ENCODE results near the gene PCP4.
"Not testable (repeated sequence)": the region's sequence is repeated elsewhere in the genome, so short reads cannot be mapped to it uniquely, and the experiment has no call there.

The PCP4 gene

DNA sequence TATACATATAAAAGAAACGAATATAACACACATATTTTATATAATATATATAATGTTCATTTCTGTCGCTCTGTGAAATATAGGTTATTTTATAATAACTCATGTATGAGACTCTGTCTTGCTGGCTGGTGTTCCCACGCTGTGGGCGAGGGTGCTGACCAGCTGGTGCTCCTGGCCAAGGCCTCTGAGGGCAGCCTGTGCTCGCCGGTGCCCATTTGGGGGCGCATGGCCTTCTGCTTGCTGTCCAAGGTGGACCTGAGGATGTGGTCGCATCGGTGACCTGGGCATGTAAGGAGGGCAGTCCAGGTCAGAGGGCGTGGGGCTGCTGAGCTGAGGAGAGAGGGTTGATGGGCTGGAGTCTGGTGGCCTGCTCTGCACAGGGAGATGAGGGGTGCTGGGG lies 1.1 kb upstream of the PCP4 start:
- DNase-seq, result no peak

DNA sequence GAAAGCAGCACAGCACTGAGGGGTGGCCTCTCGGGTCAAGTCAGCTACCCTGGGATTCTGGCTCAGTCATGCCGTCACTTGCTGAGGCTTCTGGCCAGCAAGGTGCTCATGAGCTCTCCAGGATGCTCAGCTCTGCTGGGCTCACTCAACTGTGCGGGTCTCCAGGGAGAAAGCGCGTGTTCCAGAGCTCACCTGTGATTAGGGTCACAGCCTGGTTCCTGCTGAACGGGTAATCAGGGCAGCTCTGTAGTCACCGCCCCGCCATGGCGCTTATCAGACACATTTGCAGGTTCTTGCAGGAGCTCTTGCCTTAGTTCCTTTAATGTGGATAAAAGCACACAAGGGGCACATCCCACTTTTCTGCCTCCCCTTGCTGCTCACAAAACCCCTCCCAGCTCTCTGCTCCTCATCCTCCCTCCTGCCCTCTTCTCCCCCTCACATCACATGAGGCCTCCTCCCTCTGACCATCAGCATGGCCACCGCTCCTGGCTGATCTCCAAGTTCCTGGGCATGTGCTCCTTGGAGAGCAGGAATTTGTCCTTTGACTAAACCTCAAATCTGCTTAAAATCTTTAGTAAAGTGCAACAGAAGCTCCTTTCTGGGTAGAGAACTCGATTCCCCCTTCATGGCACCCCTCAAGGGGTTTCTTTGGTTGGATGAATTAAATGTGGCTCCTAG lies 2.0 kb downstream of the PCP4 start:
- DNase-seq, result peak in 1 of 2 experiments; percentile 60

DNA sequence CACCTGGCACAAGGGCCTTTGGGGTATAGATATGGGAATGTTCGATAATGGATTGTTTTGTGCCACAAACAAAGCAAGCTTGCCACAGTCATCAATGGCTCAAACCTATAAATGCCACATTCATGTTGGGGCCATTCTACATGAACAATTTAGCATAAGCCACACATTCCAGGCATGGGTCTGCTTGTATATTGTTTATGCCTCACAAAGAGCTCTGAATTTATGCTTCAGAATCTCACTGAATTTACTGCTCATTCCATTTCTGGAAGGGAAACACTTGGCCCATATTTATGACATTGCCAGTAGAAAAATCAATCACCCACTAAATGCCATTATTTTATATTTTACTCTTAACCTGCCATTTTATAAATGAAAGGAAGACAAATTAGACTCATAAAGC lies 6.4 kb downstream of the PCP4 start:
- DNase-seq, result peak in 1 of 2 experiments; percentile 40

DNA sequence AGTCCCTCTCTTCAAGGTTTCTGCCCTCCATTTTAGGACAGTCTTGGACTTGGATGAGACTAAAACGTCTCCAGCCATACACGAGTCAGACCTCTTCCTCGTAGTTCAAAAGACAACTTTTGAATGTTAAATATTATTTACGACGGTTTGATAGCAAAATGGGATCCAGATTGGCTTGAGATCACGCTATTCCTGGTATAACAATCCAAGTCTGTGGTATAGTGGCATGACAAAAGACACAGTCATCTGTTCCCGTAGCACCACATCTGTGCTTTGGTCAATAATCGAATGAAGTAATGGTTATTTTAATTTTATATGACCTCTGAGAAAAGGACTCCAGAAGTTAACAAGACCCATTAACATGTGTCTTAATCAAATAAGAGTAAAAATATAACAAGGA lies 7.0 kb downstream of the PCP4 start:
- DNase-seq, result no peak

- peak in 1 of 2 experiments; percentile 19 for DNase-seq
Observed at GRCh38 chr21:39874759-39875158, 7.5 kb downstream of the PCP4 start.

- no peak for DNase-seq
Observed at GRCh38 chr21:39881661-39882060, 14.4 kb downstream of the PCP4 start.

DNA sequence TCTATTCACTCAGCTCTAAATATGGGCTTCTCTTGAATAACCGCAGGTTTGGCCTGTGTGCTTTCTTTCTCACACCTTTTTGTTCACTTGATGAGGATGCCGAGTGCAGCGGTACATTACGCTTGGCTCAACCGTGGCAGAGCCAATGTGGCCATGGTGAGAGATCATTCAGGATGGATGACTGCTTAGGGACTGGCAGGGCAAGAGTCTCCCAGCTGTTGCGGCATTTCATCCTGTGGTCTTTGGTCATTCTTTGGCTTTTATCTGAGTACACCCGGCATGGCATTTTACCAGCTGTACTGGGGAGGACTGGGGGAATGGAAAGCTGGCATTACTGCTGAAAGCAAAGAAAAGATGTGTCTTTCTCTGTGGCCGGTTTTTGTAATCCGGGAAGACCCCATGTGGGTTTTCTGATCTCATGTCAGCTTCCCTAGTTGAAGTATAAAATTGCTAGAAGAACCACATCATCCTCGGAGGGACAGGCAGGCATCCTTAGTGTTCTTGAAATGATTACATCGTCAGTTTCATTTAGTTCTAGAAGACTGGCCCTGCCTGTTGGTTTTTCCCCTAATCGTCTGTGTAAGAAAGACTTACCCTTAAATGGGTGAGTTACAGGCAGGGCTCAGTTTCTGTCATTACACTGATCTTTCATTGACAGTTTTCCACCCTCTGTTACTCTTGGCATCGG lies 15.1 kb downstream of the PCP4 start:
- DNase-seq, result no peak

- no peak for DNase-seq
Observed at GRCh38 chr21:39882839-39883195, 15.6 kb downstream of the PCP4 start.

DNA sequence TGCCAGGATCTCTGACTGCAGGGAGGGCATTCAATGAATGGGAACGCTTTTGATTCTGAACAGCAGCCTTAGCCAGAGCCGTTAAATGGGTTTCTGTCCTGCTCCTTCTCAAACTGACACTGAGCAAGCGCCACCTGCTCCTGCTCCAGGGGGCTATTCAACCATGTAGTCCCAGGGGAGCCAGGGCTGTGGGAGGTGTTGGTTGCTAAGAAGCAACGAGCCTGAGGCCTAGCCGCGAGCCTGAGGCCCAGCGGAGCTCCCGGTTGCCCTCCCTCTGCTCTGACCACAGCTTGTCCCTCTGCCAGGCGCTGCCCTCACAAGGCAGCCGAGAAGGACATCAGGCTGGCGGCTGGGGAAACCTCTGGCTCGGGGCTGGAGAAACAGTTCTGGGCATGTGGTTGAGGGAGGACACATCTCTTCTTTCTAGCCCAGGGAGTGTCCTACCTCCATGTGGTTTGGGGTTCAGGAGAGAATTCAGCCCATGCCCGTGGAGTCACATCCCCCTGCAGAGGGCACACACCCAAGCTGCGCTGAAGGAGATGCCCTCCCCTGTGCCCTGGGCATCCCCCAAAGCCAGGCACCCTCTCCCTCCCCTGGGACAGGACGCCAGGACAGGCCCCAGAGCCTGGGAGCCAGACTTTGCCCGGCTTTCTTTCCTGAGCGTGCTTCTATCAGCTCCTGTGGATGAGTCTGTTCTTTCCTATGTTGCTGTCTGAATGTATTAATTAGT lies 18.0 kb downstream of the PCP4 start:
- peak; percentile 97 to 99 for DNase-seq

DNA sequence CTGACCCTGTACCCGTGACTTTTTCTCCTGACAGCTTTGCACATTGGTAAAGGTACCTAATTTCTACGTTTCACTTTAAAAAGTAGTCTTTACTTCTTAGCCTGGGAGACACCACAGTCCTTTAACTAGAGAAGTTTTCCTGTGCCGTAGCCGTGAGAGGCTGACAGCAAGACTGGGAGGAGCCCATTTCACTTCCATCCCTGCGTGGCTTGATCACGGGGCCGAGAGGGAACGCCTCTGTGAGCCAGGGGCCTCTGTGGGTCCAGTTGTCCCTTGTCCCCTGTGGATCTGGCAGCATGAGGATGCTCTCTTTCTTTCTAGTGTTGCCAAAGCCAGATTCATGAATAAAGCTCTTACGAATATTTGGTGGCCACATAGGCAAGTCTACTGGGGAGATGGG lies 21.6 kb downstream of the PCP4 start:
- DNase-seq, result no peak

DNA sequence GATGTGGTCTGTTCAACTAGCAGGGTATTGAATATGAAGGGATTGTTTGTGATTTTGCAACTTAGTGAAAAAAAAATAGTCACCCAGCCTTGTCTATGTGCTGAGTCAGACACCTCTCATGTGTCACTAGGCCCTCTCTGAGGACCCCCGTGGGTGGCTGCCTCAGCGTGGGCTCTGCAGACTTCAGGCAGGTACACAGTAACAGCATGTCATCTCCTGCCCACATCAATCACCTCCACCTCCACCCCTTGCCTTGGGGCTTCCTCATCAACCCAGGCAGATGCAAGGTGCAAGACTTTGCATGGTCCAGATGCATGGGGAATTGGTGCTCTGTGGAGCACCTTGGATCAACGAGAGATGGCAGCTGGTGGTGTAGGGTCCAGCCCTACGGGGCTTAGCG lies 23.9 kb downstream of the PCP4 start:
- no peak for DNase-seq

DNA sequence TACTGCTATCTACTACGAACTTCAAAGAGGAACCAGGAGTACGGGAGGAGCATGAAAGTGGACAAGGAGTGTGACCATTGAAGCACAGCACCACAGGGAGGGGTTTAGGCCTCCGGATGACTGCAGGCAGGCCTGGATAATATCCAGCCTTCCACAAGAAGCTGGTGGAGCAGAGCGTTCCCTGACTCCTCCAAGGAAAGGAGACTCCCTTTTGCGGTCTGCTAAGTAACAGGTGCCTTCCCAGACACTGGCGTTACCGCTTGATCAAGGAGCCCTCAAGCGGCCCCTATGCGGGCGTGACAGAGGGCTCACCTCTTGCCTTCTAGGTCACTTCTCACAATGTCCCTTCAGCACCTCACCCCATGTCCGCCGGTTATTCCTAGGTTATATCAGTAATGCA lies 24.6 kb downstream of the PCP4 start:
- DNase-seq, result not testable (repeated sequence)

- no peak for DNase-seq
Observed at GRCh38 chr21:39900491-39900890, 33.3 kb downstream of the PCP4 start.

DNA sequence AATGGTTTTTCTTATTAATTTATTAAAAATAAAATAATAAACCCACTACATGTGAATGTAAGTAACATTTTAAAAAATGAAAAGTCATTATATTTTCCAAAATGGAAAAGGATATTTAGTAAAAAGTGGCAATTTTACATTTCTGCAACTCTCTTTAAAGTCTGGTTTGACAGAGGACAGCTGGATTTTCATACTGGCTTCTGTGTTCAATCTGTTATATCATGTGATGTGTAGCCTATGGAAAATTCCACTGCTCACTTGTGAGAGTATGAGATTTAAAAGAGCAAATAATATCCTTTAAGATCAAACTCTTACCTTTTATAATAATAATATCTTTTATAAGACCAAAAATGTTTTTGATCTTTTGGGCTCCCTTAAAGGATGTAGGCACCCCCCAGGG lies 33.7 kb downstream of the PCP4 start:
- DNase-seq, result no peak

DNA sequence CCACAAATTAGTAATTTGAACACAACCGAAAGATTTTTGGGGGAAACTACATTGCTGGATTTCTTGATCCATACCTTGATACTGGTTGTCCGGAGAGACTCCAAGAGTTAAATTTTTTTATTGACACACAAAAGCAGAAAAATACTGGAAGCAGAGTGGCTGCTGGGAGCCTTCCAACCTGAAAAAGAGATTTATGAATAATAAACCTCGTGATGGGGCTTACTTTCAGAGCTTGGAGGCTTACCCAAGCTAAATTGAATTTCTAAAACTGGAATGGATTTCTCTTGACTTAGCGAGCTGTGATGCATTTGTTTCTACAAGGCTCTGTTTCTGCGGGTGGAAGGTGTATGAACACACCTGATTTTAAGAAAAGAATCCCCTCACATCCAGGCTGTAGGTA lies 35.7 kb downstream of the PCP4 start:
- no peak for DNase-seq

DNA sequence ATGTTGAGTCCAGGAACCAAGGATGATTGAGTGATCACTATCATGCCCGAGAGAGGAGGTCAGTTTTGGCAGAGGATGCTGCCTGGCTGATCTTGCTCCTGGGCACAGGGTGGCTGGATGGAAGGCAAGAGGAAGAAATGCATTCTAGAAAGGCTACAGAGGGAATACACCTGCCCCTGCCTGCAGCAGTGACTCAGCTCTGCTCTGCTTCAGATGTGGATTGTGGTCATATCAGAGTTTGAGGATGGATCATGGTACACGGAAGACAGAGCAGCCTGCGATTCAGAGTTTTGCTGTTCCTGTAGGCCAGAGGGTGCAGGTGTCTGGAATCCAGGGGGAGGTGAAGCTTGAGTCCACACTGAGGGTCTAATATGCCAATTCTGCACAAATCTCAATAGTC lies 37.2 kb downstream of the PCP4 start:
- no peak for DNase-seq

GRCh38 chr21:39908265-39908923 lies 41.2 kb downstream of the PCP4 start:
- peak in 1 of 2 experiments; percentile 47 for DNase-seq

DNA sequence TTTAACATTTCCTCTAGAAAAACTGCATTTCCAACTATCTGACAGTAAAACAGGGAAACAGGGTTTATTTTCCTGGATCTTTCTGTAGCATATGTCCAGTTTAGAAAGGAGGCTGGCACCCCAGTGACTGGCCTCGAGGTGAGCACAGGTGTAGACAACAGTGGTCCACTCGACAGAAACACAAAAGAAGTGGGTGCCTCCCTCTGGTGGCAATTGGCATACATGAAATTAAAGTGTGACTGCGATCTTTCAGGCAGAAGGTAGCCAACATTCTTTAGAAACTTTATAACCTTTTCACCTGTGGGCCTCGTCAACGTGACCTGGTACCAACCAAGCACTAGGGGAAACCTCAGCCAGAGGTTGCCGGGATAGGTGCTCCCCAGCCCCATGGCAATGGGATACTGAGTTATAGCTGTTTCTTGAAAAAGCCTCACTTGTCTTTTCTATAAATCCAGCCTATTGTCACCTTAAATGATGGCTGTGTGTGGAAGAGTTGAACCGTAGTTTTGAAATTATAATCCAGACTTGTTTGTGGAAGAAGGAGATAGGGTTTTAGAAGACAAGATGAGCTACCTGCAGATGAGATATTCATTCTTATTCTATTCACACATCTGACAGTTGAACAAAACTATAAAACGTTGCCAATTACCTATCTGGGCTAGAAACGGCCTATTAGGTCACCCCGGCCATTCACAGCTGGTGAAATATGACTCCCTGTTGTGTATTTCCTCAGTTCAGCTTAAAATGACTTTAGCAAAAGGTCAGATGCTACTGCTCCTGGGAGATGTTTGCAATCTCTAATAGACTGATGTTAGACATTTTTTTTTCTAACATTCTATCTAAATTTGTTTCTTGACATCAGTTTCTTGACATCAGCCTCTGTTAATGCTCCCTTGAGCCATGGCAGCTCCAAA lies 44.3 kb downstream of the PCP4 start:
- DNase-seq, result peak; percentile 19 to 69

GRCh38 chr21:39913706-39914305 lies 46.6 kb downstream of the PCP4 start:
- DNase-seq, result no peak

GRCh38 chr21:39915881-39916280 lies 48.6 kb downstream of the PCP4 start:
- DNase-seq, result no peak

DNA sequence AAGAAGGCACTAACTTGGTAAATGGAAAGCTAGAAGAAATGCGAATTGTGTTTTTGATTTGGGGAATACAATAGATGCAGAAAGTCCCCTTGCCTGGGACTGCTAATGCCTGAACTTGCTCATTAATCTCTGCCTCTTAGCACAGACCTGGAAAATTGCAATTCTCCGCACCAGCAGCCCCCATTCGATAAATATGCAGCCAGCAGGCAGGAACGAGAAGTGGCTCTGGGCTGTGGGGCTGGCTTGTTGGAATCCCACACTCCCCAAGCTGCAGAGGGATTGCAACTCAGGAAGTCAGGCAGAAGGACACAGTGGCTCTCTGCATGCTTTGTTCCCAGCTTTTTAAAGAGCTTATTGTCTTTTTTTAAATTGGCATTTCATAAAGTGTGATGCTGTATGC lies 51.3 kb downstream of the PCP4 start:
- no peak for DNase-seq

DNA sequence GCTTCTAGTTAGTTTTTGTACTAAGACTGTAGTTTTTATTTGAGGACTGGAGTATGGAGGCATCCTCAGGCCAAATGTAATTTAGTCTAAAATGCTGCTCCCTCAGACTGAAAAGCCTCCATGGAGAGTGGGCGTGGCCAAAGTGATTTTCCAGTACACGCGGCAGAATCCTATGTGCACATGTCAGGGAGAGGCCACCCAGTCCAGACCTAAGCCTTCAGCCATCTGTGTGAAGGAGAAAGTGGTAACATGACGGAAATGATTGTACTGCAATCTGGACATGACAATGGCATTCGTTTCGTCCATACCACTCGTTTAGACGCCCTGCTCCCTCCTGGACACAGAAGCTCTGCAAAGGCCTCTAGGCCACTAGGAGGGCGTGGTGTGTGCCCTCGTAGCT lies 56.2 kb downstream of the PCP4 start:
- no peak for DNase-seq
